Activated CD8-positive, alpha-beta memory T cell treated with anti-CD3 and anti-CD28 coated beads for 36 hours (primary cell): ENCODE measurements around the gene KCNQ5. TPM values are rescaled to one million over a fixed set of nuclear protein-coding genes. Genes with fewer than 3 reads are reported as not detected.

Experiments
- CTCF ChIA-PET: fragments of 350-600 bp; sonication (Branson Sonifier 250); formaldehyde crosslinking; loops from one replicate; lab custom pipeline; 2021; ENCODE audit warnings: antibody characterized with exemption; lab: Charles Lee
- POLR2A ChIA-PET: fragments of 350-600 bp; sonication (Branson Sonifier 250); formaldehyde crosslinking; loops from one replicate; lab custom pipeline; 2021; ENCODE audit warnings: antibody characterized with exemption; lab: Charles Lee
- total RNA-seq, 2 experiments: library from RNA; stranded (reverse); gene quantifications; one replicate each; pipeline ENCODE4 v1.2.3, GENCODE V29; 2021

KCNQ5 gene
- total RNA-seq, 2 experiments from 2014 or later: 12.3 TPM

DNA sequence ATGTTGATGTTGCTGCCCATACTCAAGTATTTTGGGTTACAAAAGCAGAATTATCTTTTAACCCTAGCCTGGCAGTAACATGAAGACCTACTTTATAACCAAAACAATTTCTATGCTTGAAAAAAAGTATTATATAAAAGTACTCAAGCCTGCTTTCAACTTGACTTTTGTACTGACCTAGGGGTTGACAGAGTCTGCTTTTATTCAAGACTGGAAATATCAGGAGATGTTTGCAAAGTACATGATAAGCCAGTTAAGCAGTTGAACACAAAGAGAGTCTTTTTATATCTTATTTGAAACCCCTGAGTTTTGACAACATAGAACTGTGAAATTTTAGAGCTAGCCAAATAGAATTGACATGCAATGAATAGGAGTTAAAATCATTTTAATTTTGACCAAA lies 159.8 kb downstream of the KCNQ5 start:
- POLR2A ChIA-PET: no interaction called here
- CTCF ChIA-PET: no interaction called here

DNA sequence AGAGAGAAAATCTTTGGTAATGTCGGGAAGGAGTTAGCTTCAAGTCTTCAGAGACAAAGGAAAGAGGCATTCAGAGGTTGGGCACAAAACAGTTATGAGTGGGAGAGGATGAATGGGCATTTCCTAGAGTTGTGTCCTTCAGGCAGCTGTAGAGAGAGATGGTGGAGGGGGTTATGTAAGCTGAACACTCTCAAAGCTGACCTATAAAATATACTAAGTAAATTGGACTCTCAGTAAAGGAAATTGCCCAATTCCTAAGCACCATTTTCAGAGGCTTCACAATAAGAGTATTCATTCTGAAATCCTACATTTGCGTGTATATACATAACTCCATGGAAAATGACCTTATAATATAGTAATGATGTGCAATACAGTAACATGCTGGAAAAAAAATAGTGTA lies 161.2 kb downstream of the KCNQ5 start:
- POLR2A ChIA-PET: no interaction called here
- CTCF ChIA-PET: no interaction called here

DNA sequence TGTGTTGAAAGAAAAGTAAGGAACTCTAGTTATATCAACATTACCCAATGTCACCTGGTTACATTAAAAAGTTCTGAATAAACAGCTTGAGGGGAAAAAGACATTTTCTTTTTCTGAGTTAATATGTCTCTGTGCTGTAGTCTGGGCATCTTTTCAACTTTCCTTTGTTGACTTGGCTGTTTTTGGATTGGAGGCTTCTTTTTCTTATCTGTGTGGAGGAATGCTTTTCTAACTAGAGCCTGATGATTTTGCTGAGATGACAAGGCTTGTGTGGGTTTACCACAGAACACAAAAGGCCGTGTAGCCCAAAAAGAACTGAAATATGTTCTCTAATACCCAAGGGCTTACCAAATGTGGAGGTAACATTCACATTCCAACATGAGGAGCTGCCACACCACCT lies 161.8 kb downstream of the KCNQ5 start:
- ChIA-PET POLR2A (no interaction called here), CTCF (no interaction called here)

DNA sequence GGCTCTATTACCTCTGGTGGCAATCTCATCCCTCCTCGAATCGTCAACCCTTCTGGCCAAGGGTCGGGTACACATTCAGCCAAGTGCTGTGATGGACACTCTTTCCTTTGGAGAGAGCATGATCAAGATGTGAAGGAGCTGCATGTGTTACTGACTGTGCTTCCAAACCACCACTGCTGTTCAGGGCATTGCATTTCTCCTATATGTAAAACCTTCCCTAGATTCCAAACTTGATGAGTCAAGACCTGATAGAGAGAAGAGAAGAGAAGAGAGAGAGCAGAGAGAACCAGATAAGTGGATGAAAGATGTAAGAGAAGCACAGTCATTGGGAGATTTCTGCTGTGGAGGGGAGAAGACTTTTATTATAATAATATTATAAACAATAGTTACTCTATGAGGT lies 162.2 kb downstream of the KCNQ5 start:
- ChIA-PET POLR2A (no interaction called here), CTCF (no interaction called here)

DNA sequence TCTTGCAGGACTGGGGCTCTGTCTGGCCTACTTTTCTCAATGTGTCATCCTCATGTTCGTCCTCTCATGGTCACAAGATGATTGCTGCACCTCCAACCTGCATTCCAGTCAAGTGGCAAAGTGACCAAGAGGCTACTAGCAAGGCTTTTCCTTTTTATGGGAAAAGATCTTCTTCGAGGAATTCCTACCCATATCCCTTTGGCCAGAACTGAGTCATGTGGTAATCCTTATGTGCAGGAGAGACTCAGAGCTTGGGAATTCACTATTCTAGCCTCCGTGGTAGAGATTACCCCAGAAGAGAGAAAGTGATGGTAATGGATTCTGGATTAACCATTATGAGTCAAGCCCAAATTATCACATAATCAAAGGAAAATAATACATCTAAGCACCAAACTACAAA lies 162.7 kb downstream of the KCNQ5 start:
- CTCF ChIA-PET: no interaction called here
- POLR2A ChIA-PET: no interaction called here

DNA sequence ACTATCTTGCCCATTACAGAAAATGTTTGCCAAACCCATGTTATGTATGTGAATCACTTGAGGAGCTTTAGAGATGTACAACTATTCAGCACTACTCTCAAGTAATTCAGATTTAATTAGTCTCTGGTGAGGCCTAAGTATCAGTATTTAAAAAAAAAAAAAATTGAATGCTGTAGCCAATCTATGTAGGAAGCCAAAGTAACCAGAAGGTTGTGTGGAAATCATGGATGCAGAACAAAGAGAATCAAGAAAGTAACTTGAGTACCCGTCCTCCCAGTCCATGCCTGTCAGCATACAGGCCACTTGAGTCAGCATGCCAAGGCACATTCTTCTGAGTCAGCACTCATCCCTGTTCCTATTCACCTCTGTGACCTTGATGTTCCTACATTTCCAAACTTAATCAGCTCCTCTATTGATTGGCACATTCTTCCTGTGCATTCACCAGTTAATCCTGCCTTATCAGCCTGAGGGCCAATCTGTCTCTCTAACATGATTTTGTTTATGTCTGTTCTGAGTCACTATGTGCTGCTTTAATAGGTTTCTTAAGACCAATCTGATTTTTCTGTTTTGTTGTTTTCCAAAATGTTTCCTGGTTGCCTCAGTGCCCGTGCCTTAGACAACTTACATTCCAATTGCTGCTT lies 165.6 kb downstream of the KCNQ5 start:
- ChIA-PET POLR2A (no interaction called here), CTCF (no interaction called here)

DNA sequence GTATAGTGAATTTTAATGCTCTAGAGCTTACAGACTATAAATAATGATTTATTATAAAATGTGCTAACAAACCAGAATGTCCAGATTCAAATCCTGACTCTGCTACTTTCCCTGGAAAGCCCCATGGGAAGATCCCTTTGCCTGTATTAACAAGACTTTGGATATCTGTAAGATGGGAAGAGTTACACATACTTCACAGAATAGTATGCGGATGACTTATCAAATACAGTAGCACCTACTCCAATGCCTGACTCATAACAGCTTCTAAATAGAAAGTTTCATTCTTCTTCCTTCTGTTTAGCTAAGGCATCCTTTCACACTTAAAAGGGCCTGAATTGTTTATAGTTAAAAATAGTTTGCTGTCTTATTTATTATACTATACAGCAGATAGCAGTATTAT lies 166.3 kb downstream of the KCNQ5 start:
- POLR2A ChIA-PET: no interaction called here

DNA sequence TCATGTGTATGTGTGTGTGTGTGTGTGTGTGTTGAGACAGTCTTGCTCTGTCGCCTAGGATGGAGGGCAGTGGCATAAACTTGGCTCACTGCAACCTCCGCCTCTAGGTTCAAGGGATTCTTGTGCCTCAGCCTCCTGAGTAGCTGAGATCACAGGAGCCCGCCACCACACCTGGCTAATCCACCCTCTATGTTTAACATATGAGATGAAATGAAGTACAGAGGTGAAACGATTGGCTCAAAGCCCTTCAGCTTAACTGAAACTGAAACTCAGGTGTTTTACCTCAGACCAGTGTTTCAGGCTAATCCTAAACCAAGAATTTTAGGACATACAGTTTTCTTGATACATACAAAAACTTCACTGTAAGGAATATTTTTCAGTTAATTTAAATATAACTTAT lies 167.3 kb downstream of the KCNQ5 start:
- POLR2A ChIA-PET: no interaction called here
- CTCF ChIA-PET: no interaction called here

More for the DNA sequence above, 166.3 kb downstream of the KCNQ5 start:
- CTCF ChIA-PET: no interaction called here

DNA sequence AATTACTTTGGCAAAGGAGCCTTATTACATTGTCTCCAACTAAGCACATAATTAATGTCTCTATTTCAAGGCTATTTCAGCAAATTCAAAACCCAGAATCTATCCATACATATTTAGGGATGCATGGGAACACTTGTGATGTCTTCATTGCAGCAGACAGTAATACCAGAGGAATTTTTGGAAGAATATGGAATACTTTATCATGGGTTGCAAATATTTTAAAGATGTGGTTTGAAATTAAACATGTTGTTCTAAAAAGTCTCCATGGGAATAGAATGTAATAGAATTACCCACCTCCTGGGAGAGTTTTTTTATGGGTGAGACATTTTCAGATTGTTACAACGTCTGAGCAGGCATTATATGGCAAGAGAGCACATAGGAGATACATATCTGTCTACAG lies 170.8 kb downstream of the KCNQ5 start:
- CTCF ChIA-PET: no interaction called here
- POLR2A ChIA-PET: no interaction called here

DNA sequence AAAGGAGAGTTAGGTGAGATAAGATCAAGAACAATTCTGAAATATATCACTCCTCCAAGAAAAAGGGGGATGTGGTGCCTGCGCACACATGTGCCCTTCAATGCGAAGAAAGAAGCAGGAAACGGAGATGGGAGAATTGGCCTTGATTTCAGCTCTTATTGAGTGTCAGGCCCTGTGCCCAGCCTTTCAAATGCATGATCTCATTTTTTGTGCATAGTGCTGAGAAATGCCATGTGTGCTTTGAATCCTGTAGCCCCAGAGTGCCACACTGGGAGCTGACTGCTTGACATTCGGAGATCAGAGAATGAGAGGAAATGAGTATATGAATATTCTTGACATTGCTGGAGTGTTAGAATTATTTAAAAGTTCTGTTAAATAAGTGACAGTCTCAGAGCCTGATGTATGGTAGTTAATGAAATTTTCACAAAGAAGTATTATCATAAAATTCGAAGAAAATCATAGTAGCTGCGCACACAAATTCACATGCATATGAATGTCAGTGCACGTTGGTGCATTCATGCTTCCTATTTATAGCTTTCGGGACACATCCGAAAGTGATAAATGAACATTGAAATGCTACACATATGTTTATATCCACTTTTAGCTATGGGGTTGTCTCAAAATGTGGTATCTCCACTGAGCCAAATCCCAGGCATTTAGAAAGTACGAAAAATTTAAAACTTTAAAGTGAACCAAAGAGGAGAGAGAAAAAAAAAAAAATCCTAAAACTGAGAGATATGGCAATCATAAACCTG lies 172.0 kb downstream of the KCNQ5 start:
- POLR2A ChIA-PET: no interaction called here
- CTCF ChIA-PET: no interaction called here

DNA sequence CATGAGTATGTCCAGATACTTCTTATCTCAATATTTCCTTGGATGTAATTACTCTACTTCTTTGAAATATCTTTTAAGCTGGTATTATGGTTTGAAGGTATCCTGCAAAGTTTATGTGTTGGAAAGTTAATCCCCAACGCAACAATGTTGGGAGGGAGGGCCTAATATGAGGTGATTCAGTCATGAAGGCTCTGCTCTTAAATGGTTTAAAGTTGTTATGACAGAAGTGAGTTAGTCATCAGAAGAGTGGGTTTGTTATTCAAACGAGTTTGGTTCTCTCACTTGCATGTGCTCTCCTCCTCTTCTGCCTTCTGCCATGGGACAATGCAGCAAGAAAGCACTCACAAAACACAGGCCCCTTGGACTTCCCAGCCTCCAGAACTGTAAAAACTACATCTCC lies 176.3 kb downstream of the KCNQ5 start:
- ChIA-PET CTCF (no interaction called here), POLR2A (no interaction called here)

DNA sequence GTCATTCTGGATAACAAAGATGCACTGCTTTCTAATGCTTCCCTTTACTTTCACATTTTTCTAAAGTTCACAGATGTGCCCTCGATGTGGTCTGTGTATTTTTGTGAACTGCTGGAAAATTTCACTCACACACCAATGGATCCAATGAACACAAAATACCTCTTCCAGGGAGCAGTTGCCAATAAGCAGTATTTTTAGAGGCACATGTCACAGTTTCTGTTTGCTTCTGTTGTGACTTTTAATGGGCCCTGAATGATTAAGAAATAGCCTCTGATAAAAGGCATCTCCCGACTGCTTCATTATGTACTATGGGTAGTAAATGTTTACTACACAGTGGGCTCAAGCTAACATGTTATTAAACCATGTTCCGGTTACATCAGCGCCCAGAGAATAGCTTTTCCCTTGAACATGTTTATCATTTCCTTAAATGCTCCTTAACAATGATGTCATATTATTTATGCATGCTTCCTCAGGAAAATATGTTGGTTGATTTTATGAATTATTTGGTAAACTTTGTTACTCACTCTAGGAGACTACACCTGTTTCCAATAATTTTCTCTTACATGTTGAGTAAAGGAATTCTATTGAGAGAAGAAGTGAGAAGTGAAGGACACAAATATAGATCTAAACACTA lies 188.0 kb downstream of the KCNQ5 start:
- ChIA-PET CTCF (no interaction called here), POLR2A (no interaction called here)

DNA sequence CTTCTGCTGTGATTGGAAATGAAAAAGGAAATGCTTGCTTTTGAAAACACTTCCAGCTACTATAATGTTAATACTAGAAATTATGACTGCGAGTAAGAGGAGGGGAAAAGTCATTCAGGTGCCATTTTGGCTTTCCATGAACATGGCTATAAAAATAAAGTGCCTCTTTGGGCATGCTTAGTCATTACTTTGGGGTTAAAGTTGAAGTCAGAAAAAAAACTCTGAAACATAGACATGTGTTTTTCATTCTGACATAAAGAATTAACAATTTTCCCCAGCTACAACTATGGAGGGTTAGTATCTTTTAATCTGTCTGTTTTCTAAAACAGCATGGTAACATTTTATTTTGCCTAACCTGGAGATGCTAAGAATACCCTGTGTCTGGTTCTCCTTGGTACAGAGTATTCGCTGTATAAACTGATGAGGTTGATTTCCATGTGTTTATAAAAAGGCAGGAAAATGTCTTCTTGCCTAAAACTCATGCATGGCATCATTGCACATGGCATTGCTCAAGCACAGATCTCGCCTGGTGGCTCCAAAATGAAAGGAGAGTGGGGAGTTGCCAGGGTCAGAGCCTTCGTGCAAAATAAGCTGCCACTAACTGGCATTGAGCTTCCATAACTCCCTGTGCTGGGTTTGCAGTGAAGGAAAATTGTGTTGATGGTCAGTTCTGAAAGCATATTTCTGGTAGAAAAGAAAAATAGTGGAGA lies 188.9 kb downstream of the KCNQ5 start:
- ChIA-PET POLR2A (no interaction called here), CTCF (no interaction called here)

DNA sequence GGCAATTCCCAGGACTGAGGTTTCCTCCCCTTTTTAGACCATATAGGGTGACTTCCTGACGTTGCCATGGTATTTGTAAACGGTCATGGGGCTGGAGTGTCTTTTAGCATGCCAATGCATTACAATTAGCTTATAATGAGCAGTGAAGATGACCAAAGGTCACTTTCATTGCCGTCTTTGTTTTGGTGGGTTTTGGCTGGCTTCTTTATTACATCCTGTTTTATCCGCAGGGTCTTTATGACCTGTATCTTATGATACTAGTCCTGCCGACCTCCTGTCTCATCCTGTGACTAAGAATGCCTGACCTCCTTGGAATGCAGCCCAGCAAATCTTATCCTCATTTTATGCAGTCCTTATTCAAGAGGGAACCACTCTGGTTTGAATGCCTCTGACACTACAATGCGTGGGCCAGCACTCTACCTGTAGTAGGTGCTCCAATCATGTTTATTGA lies 190.1 kb downstream of the KCNQ5 start:
- ChIA-PET CTCF (no interaction called here), POLR2A (no interaction called here)

DNA sequence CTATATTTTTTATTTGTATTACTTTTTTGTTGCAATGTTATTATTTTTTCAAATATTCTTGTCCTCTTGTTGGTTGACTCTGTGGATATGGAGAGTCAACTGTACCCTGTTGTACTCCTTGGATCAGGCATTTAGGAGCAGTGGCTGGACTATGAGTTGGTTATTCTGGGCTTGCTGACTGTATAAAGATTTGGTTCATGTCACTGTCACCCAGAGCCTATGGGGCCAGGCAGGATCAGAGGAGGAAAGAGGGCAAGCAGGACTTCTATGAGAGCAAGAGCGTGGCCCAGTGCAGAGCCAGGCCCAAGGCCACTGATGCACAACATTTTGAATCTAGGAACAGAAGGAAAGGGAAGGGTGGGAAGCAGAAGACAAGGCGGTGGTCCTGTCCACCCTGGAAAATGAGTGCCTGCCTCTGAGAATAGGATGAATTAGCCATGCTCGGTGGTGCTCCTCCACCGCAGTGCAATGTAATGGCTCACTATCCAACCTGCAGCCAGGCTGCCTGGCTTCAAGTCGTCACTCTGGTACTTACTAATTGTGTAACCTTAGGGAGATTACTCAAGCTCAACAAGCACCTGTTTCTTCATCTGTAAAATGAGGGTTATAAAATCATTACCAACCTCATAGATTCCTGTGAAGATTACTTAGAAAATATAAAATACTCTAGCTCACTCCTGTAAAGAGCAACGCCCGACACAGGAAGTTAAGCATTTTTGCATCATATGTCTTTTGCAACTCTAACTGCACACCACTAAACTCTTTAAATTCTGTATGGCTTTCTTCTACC lies 192.1 kb downstream of the KCNQ5 start:
- CTCF ChIA-PET: no interaction called here
- POLR2A ChIA-PET: no interaction called here

DNA sequence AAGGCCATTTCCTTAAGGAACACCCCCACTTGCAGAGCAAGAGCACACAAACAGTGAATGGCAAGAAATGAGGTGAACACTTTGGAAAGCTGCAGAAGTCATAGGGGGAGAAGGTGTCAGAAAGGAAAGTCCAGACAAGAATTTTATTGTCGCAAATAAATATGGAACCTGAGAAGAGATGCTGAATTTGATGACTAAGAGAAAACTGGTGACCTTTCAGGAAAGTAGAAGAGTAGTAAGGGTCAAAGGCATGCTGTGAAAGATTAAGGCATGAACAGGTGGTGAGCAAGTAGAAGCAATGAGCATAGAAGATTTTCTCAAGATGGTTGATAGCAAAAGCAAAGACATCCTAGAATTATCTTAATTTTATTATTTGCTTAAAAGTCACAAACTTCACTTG lies 194.2 kb downstream of the KCNQ5 start:
- CTCF ChIA-PET: no interaction called here
- POLR2A ChIA-PET: no interaction called here

DNA sequence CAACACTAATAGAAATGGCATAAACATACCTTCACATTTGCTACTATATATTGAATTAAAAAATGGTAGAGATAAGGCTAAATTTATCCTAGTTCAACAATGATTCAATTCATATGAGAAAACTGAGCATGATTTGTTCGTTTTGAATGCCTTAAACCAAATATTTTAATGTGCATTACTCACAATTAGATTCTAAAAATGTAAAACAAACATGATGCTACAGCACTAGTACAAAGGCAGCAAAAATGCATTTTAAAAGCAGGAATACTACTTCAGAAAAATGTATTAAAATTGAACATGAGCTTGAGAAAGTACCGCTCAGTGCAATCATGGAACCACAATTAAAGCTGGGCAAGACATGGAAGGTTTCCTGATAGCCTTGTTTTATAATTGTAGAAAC lies 195.3 kb downstream of the KCNQ5 start:
- POLR2A ChIA-PET: no interaction called here
- CTCF ChIA-PET: no interaction called here

DNA sequence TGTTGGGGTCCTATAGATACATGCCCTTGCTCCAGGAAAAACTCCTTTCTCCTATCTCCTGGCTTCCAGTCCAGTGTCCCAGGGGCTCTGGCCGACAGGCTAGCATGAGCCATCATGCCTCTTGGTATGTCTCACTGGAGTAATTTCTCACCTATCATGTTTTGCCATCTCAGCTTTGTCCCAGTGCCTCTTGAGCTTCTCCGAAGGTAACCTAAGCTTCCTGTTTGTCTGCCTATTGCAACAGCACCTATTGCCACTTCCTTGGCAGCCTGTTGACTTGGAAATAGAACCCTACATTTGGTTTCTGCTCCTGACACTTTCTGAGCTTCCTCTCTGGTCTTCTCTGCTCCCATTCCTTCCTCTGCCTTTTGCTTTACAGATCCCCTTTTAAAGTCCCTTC lies 197.7 kb downstream of the KCNQ5 start:
- ChIA-PET POLR2A (no interaction called here), CTCF (no interaction called here)

DNA sequence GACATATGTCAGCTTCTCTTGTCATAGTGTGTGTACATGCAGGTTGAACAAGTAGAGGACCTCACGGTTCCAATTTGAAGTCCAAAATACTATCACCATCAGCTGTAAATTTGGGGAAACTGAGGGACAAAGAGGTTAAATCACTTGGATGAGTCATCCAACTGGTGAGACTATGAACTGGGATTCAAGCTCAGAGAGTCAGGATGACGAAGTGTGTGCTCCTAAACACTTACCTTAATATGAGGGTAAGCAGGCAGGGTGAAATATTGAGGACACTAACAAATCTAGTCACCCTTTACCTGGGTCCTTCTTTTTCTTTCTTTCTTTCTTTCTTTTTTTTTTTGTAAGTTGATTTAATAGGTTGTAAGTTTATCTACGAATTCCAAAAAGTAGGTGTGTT lies 198.3 kb downstream of the KCNQ5 start:
- ChIA-PET POLR2A (no interaction called here), CTCF (no interaction called here)

DNA sequence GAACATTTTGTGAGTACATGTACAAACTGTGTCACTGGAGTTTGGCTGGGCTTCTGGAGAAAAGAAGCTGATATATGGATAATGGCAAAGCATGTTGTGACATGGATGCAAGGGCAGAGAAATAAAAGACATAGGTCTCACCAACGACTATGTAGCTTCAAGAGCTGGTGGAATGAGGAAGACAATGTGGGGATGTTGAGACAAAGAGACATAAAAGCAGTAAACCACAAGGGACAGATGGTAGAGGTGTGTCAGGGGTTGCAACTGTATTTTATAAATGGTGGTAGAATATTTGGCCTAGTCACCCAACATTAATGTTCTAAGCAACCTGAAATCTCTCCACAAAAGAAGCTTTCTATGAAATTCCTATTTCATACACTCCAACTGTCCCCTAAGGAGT lies 199.0 kb downstream of the KCNQ5 start:
- POLR2A ChIA-PET: no interaction called here
- CTCF ChIA-PET: no interaction called here
